Activated CD8-positive, alpha-beta memory T cell treated with anti-CD3 and anti-CD28 coated beads, Interleukin-2, amount 50 U/mL, for 4 hours (primary cell): ENCODE measurements around the gene LRWD1.
"Not testable (repeated sequence)": the region's sequence is repeated elsewhere in the genome, so short reads cannot be mapped to it uniquely, and the experiment has no call there.

Experiments used
- DNase-seq: peaks from one replicate; pipeline ENCODE4 v3.0.0-alpha.2; 2020

The LRWD1 gene

DNA sequence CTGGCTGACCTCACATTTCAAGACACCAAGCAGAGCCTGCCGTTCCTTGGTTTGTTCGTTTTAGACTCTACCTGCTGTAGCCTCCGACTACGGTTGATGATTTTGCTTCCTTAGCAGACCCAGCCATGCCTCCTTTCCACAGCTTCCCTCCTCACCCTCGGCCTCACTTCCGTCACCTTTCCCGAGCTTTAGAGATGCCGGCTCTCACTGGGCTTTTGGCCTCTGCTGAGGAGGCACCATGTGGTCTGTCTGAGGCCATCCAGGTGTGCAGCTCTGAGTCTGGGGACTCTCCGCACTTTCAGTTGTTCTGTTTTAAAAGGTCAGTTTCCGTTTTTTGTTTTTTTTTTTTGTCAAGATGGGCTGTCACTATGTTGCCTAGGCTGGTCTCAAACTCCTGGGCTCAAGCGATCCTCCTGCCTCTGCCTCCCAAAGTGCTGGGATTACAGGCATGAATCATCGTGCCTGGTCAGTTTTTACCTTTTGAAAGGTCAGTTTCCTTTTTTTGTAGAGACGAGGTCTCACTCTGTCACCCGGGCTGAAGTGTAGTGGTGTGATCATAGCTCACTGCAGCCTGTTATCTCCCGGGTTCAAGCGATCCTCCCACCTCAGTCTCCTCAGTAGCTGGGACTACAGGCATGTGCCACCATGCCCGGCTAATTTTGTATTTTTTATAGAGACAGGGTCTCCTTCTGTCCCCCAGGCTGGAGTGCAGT, 19.7 kb upstream of the LRWD1 start:
- DNase-seq = no peak

DNA sequence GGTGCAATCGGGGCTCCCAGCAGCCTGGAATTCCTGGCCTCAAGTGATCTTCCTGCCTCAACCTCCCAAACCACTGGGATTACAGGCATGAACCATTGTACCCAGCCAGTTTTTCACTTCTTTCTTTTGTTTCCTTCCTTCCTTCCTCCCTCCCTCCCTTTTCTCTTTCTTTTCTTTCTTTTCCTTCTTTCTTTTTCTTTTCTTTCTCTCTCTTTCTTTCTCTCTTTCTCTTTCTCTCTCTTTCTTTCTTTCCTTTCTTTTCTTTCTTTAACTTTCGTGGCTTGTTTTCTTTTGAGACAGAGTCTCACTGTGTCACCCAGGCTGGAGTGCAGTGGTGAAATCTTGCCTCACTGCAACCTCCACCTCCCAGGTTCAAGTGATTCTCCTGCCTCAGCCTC, 19.1 kb upstream of the LRWD1 start:
- no peak for DNase-seq

- no peak for DNase-seq
These were observed 18.2 kb upstream of the LRWD1 start for GRCh38 chr7:102446387-102447156.

DNA sequence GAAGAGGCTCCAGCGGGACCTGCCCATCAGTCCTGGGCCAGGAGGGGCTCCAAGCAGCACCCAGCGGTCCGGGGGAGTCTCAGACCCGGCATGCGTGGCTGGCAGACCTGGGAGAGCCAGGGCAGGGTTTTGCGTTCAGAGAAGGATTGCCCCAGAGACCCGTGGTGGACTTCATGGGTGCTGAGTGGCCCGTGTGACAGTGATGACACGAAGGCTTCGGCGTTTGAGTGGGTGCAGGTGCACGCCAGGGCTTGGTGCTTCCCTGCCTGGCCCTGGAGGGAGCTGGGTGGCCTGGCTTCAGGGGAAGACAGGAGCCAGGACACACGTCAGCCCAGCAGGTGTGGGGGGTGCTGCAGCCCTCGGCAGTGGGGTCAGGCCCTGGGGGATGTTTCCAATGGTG, 17.5 kb upstream of the LRWD1 start:
- no peak for DNase-seq

GRCh38 chr7:102449136-102449535, 15.6 kb upstream of the LRWD1 start:
- DNase-seq = no peak

- DNase-seq = peak; percentile 65
These were observed 14.5 kb upstream of the LRWD1 start for GRCh38 chr7:102450242-102450641.

- no peak for DNase-seq
These were observed 13.3 kb upstream of the LRWD1 start for GRCh38 chr7:102451371-102452054.

DNA sequence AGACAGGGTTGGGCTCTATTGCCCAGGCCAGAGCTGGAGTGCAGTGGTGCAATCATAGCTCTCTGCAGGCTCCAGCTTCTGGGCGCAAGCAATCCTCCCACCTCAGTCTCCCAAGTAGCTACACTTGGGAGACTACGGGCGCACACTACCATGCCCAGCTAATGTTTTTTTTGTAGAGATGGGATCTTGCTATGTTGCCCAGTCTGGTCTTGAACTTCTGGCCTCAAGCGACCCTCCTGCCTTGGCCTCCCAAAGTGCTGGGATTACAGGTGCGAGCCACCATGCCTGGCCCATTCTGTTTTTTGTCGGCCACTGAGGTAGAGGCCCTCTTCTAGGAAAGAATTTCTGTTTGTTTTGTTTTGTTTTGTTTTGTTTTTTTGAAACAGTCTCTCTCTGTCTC, 12.3 kb upstream of the LRWD1 start:
- DNase-seq = no peak

DNA sequence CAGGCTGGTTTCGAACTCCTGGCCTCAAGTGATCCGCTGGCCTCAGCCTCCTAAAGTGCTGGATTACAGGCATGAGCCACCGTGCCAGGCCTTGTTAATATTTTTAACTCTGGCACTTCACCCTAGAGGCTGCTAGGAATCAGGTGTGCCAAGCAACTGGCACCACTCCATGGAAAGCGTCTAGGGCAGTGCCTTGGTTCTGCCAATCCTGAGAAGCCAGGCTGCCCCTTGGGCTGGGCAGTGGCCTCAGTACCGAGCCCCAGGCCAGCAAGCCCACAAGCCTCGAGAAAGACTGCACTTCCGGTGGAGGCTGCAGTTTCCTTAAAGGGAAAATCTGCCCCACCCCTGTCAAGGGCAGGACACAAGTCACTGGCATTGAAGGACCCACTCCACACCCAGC, 11.5 kb upstream of the LRWD1 start:
- DNase-seq = no peak

GRCh38 chr7:102454468-102454867, 10.3 kb upstream of the LRWD1 start:
- DNase-seq = no peak

- not testable (repeated sequence) for DNase-seq
These were observed 9.9 kb upstream of the LRWD1 start for GRCh38 chr7:102454932-102455331.

- DNase-seq = no peak
These were observed 9.2 kb upstream of the LRWD1 start for GRCh38 chr7:102455596-102455995.

DNA sequence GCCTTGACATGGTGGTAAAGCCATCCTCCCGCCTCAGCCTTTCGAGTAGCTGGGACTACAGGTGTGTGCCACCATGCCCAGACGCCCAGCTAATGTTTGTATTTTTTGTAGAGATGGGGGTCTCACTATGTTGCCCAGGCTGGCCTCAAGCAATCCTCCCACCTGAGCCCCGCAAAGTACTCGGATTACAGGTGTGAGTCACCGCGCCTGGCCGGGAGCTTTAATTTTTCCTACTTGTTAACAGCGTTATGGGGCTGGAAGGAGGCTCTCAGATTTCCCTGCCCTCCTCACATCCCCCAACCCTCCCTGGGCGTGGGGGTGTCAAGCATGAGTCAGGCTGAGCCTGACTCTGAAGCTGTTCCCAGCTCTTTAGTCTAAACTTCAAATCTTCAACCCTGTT, 8.5 kb upstream of the LRWD1 start:
- DNase-seq = no peak

GRCh38 chr7:102457352-102457924, 7.3 kb upstream of the LRWD1 start:
- DNase-seq = no peak

DNA sequence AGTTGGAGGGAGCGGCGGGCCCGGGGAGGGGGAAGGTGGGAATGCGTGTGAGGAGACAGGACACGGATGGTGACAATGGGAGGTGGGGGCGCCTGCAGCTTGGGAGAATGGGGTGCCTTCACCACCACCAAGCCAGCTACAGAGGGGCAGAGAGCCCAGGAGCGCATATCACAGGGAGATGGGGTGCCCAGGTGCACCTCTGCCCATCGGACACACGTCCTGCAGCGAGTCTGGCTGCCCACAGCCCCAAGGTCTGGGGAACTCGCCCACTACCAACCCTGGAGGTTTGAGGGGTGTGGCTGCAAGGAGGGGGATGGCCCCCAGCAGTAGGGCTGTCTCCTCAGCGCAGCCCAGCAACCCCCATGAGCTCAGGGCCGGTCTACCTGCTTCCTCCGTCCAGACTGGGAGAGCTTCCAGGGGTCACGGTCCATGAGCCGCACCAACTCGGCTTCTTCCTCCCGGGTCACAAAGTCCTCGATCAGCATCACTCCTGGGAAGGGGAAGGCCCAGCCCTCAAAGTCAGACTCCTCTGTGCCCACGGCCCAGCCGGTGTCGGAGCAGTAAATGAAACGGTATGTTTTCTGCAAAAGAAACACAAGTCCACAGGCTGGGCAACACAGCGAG, 5.5 kb upstream of the LRWD1 start:
- no peak for DNase-seq

DNA sequence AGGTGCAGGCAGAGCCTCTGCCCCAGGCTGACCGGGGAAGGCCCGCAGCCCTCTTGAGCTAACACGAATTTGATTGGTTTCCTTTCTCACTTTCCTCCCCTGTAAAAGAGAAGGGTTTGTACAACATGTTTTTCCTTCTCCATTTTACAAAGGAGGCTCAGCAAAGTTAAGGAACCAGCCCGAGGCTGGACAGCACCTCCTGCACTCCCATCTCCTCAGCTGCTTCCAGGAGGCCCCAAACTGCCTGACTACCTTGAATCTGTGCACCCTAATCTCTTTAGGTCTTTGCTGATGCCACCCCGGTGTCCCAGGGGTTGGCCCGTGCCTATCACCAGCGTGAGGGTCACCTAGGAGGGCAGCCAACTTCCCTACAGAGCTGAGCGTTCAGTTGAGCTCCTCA, 4.3 kb upstream of the LRWD1 start:
- no peak for DNase-seq

- no peak for DNase-seq
These were observed 775 bp upstream of the LRWD1 start for GRCh38 chr7:102463841-102464576.

DNA sequence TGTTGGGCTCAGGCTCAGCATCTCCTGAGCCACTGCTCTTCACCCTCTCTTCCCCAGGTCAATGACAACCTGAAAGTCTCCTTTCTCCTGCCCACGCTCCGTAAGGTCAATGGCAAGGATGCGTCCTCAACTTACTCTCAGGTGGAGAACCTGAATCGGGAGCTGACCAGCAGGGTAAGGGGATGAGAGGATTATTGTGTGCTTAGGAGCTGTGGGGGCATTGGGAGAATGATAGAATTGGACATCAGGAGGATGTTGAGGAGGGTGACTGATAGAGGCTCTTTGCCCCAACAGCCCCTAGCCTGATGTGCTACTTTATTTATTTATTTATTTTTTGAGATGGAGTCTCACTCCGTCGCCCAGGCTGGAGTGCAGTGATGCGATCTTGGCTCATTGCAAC, 1.3 kb downstream of the LRWD1 start:
- no peak for DNase-seq

- DNase-seq = no peak
These were observed 3.0 kb downstream of the LRWD1 start for GRCh38 chr7:102467581-102468477.

DNA sequence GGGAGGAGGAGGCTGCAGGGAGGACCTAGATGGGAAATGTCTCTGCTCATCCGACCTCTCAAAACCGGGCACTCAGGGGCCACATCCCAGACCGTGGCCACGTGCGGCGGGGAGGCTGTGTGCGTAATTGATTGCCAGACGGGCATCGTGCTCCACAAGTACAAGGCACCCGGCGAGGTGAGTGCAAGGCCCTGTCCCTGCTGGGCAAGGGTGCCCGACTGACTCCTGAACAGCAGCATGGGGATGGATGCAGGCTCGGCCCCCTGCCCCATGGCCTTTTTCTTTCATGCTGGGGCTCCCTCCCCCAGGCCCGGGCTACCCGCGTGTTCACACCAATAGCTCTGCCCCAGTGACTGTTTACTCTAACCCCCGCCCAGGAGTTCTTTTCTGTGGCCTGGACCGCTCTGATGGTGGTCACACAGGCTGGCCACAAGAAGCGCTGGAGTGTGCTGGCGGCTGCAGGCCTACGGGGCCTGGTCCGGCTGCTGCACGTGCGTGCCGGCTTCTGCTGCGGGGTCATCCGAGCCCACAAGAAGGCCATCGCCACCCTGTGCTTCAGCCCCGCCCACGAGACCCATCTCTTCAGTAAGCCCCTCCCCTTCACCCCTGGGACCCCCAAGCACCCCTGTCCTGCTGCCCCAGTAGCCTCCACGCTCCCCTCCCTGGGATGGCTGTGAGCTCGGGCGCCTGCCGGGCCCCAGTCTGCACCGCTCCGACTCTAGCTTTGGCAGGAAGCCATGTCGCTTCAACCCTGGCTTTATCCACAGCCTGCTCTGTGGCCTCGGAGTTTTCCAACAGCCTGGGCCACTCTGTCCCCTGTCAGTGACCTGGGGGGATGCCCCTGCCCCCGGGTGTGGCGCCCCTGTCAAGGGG, 3.9 kb downstream of the LRWD1 start:
- DNase-seq = no peak
